ENCODE measurements around the gene CRISP2. TPM values are rescaled to one million over a fixed set of nuclear protein-coding genes. Genes with fewer than 3 reads are reported as not detected.

The CRISP2 gene
- total and polyA plus RNA-seq, 12 donors = 0.44 TPM; not detected in 11

DNA sequence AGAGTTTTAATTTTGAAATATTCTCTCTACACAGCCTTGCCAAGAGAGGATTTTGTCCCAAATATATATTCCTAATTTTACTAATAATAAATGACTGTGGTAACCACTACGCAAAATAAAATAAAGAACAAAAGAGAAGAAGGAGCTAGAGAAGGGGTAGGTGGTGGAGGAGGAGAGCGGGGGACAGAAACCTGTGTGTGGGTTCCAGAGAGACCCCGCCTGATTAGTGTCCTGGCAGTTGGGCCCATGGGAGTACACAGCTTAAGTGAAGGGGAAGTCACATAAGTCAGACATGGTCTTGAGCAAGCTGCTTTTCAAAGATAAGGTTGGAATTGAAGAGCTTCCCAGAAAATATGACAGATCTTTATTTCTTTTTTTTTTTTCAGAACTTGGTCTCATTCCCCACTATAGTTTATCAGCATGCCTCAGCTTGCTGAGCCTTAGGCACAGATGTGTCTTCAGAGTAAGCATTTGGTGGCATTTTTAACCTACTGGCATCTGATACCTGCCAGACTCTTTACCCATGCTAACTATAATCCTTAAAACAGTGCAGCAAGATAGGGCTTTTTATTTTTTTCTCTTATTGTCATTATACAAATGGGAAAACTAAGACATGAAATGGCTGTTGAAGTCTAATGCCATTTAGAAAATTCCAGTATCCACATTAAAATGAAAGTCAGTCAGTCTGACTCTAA, 67.1 kb downstream of the CRISP2 start:
- intact Hi-C loops (cut with DNase I) = no loop called here
- Histone ChIP-seq H3K27ac (no peak overlapping the region), H3K36me3 (replicated peaks in 1 of 2) (no peaks in the 10 kb centered on the region), H3K9me3 (replicated peaks in 1 of 3) (no peaks in the 10 kb centered on the region), H3K27me3 (no peaks in the 10 kb centered on the region), H3K4me3 (no peak overlapping the region), H3K4me1 (replicated peaks in 1 of 2) (no peaks in the 10 kb centered on the region)
- TF ChIP-seq POLR2A (IDR thresholded peaks at IDR 0.05) = no peak
- TF ChIP-seq, protein P1, sequence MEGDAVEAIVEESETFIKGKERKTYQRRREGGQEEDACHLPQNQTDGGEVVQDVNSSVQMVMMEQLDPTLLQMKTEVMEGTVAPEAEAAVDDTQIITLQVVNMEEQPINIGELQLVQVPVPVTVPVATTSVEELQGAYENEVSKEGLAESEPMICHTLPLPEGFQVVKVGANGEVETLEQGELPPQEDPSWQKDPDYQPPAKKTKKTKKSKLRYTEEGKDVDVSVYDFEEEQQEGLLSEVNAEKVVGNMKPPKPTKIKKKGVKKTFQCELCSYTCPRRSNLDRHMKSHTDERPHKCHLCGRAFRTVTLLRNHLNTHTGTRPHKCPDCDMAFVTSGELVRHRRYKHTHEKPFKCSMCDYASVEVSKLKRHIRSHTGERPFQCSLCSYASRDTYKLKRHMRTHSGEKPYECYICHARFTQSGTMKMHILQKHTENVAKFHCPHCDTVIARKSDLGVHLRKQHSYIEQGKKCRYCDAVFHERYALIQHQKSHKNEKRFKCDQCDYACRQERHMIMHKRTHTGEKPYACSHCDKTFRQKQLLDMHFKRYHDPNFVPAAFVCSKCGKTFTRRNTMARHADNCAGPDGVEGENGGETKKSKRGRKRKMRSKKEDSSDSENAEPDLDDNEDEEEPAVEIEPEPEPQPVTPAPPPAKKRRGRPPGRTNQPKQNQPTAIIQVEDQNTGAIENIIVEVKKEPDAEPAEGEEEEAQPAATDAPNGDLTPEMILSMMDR (IDR thresholded peaks at IDR 0.05) = no peak
- WGBS, 4 donors = 79 to 89% (median 83%) methylated on average over 3 of the region's 3 CpGs
- no peak for DNase-seq

DNA sequence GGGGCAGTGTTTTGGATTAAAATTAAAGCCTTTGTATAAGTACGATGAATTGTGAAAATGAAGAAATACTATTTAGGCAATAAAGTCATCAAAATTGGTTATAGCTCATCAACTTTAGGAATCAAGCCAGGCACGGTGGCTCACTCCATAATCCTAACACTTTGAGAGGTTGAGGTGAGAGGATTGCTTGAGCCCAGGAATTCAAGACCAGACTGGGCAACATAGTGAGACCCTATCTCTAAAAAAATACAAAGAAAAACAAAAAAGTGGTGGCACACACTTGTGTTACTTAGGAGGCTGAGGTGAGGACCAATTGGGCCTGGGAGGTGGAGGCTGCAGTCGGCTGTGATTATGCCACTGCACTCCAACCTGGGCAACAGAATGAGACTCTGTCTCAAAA, 68.2 kb downstream of the CRISP2 start:
- TF ChIP-seq, protein P1 (IDR thresholded peaks at IDR 0.05) = no peak
- TF ChIP-seq POLR2A (IDR thresholded peaks at IDR 0.05) = no peak
- no peak overlapping the region for H3K4me3 ChIP-seq
- H3K9me3 ChIP-seq (replicated peaks in 1 of 3) = no peaks in the 10 kb centered on the region
- 63 to 81% (median 71%) methylated on average over 3 of the region's 3 CpGs for WGBS, 4 donors
- intact Hi-C loops (cut with DNase I) = no loop called here
- no peaks in the 10 kb centered on the region for H3K36me3 ChIP-seq (replicated peaks in 1 of 2)
- H3K27me3 ChIP-seq = no peaks in the 10 kb centered on the region
- no peak overlapping the region for H3K27ac ChIP-seq
- H3K4me1 ChIP-seq (replicated peaks in 1 of 2) = no peaks in the 10 kb centered on the region
- DNase-seq = no peak

Other genes with a start within 250 kb of the CRISP2 start
- gene GLYATL3, start 213.6 kb downstream of the CRISP2 start, total RNA-seq = not detected
- gene GLYATL3, start 213.6 kb downstream of the CRISP2 start, polyA plus RNA-seq = not detected
- 1 to 10 TPM in 3 of 9 donors, under 1 TPM in 2, not detected in 4; 0.33 to 1.7 (median 1.0) TPM for gene C6orf141, start 162.9 kb downstream of the CRISP2 start, total RNA-seq
- gene C6orf141, start 162.9 kb downstream of the CRISP2 start, polyA plus RNA-seq = 1 to 10 TPM in 2 of 3 donors, under 1 TPM in 1; 0.16 to 2.9 (median 2.3) TPM
- gene RHAG, start 76.7 kb downstream of the CRISP2 start, total RNA-seq = under 1 TPM in 3 of 9 donors, not detected in 6; 0.14 to 0.78 (median 0.27) TPM
- gene RHAG, start 76.7 kb downstream of the CRISP2 start, polyA plus RNA-seq = under 1 TPM in 1 of 3 donors, not detected in 2; 0.10 TPM
- gene CRISP3, start 30.8 kb upstream of the CRISP2 start, total RNA-seq = under 1 TPM in 1 of 9 donors, not detected in 8; 0.06 TPM
- under 1 TPM in 2 of 3 donors, not detected in 1; 0.07 to 0.08 TPM for gene CRISP3, start 30.8 kb upstream of the CRISP2 start, polyA plus RNA-seq
- gene PGK2, start 73.7 kb upstream of the CRISP2 start, total RNA-seq = not detected
- gene PGK2, start 73.7 kb upstream of the CRISP2 start, polyA plus RNA-seq = not detected
- not detected for gene CRISP1, start 153.0 kb upstream of the CRISP2 start, total RNA-seq
- not detected for gene CRISP1, start 153.0 kb upstream of the CRISP2 start, polyA plus RNA-seq